ENCODE results near the gene STRN.

GRCh38 chr2:36973320-36973719 lies 7.0 kb upstream of the STRN start:
- TF ChIP-seq, protein P1, sequence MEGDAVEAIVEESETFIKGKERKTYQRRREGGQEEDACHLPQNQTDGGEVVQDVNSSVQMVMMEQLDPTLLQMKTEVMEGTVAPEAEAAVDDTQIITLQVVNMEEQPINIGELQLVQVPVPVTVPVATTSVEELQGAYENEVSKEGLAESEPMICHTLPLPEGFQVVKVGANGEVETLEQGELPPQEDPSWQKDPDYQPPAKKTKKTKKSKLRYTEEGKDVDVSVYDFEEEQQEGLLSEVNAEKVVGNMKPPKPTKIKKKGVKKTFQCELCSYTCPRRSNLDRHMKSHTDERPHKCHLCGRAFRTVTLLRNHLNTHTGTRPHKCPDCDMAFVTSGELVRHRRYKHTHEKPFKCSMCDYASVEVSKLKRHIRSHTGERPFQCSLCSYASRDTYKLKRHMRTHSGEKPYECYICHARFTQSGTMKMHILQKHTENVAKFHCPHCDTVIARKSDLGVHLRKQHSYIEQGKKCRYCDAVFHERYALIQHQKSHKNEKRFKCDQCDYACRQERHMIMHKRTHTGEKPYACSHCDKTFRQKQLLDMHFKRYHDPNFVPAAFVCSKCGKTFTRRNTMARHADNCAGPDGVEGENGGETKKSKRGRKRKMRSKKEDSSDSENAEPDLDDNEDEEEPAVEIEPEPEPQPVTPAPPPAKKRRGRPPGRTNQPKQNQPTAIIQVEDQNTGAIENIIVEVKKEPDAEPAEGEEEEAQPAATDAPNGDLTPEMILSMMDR (IDR thresholded peaks at IDR 0.05) = no peak
- no peak for TF ChIP-seq POLR2A (IDR thresholded peaks at IDR 0.05)

Measured in thyroid gland (tissue), 4 donors.